Measurements from ENCODE around the gene VWA3B. TPM values are rescaled to one million over a fixed set of nuclear protein-coding genes. Genes with fewer than 3 reads are reported as not detected.
"Not testable (repeated sequence)": the region's sequence is repeated elsewhere in the genome, so short reads cannot be mapped to it uniquely, and the experiment has no call there.

VWA3B gene
- total RNA-seq, 1 donor from 2014 or later: not detected

- H3K4me3 Mint-ChIP-seq: no peak overlapping the region
- H3K4me1 Mint-ChIP-seq: no peaks in the 10 kb centered on the region
- peaks cover 7% of the 10 kb centered on the region for H3K36me3 Mint-ChIP-seq (ENCODE audit: low read depth)
- no peaks in the 10 kb centered on the region for H3K27me3 Mint-ChIP-seq (ENCODE audit: low read depth)
- no peak overlapping the region for H3K27ac Mint-ChIP-seq (ENCODE audit: unreplicated experiment)
- no peak for DNase-seq (ENCODE audit: low read depth, low spot score)
- H3K9me3 Mint-ChIP-seq: peaks cover 10% of the 10 kb centered on the region
- no peak for TF ChIP-seq CTCF (conservative IDR thresholded peaks at IDR 0.05)
Observed at GRCh38 chr2:98040331-98040939, 46.5 kb upstream of the VWA3B start.

DNA sequence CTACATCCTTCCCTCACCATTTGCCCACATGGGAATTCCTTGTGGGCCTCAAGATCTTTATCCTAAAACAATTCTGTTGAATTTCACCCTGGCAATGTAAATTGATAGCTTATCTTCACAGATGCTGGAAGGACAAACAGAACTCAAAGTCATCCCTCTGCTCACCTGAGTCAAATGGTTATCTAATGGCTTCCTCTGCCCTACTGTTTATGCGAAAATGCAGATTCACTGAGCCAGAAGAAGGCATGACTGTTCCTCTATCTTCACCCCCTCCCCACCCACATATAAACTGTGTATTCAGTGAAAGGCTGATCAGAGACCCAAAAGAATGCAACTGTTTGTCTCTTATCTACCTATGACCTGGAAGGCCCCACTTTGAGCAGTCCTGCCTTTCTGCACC lies 43.9 kb upstream of the VWA3B start:
- H3K4me1 Mint-ChIP-seq: no peaks in the 10 kb centered on the region
- no peak for TF ChIP-seq CTCF (conservative IDR thresholded peaks at IDR 0.05)
- DNase-seq (ENCODE audit: low read depth, low spot score): no peak
- no peak overlapping the region for H3K27ac Mint-ChIP-seq (ENCODE audit: unreplicated experiment)
- H3K4me3 Mint-ChIP-seq: no peak overlapping the region
- peaks cover 14% of the 10 kb centered on the region for H3K9me3 Mint-ChIP-seq
- no peaks in the 10 kb centered on the region for H3K27me3 Mint-ChIP-seq (ENCODE audit: low read depth)
- H3K36me3 Mint-ChIP-seq (ENCODE audit: low read depth): peaks cover 7% of the 10 kb centered on the region

DNA sequence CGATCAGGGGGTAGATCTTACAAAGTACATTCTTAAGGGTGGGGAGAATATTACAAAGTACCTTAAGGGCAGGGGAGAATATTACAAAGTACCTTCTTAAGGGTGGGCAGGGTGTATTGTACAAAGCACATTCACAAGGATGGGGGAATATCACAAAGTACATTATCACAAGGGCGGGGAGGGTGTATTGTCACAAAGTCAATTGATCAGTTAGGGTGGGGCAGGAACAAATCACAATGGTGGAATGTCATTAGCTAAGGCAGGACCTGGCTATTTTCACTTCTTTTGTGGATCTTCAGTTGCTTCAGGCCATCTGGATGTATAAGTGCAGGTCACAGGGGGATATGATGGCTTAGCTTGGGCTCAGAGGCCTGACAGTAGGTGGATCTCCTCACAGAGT lies 42.2 kb upstream of the VWA3B start:
- DNase-seq (ENCODE audit: low read depth, low spot score); H3K4me3 Mint-ChIP-seq; H3K36me3 Mint-ChIP-seq (ENCODE audit: low read depth); H3K27me3 Mint-ChIP-seq (ENCODE audit: low read depth); H3K4me1 Mint-ChIP-seq; H3K27ac Mint-ChIP-seq (ENCODE audit: unreplicated experiment): not testable (repeated sequence)
- peaks cover 14% of the 10 kb centered on the region for H3K9me3 Mint-ChIP-seq

- no peaks in the 10 kb centered on the region for H3K27me3 Mint-ChIP-seq (ENCODE audit: low read depth)
- no peak overlapping the region for H3K4me3 Mint-ChIP-seq
- H3K27ac Mint-ChIP-seq (ENCODE audit: unreplicated experiment): no peak overlapping the region
- peaks cover 7% of the 10 kb centered on the region for H3K9me3 Mint-ChIP-seq
- DNase-seq (ENCODE audit: low read depth, low spot score): no peak
- no peaks in the 10 kb centered on the region for H3K4me1 Mint-ChIP-seq
- H3K36me3 Mint-ChIP-seq (ENCODE audit: low read depth): peaks cover under 1% of the 10 kb centered on the region
- no peak for TF ChIP-seq CTCF (conservative IDR thresholded peaks at IDR 0.05)
Observed at GRCh38 chr2:98050070-98050469, 36.9 kb upstream of the VWA3B start.

DNA sequence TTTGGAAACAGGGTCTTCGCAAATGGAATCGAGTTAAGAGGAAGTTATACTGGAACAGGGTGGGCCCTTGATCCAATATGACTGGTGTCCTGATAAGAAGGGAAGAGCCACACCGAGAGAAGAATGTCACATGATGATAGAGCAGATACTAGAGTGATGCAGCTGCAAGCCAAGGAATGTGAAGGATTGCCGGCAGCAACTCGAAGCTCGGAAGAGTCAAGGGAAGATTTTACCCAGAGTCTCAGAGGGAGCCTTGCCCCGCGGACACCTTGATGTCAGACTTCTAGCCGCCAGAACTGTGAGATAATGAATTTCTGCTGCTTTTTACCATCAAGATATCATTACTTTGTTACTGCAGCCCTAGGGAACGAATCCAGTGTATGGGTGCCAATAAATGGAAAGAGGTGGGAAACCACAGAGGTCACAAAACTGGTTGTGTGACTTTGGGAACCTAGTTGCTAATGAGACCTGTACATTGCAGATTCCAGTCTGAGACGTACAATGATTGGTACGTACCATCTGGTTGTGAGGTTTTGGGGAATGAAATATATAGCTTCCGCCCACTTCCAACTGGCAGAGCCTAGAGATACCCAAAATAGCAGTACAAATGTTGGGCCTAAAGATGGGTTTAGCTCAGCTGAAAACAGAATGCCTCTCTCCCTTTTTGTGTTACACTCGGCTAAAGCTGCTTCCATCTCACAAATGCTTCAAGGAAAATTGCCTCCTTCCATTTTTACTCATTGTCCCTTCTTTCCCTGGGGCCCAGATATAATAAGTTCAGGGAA lies 28.6 kb upstream of the VWA3B start:
- no peak for TF ChIP-seq CTCF (conservative IDR thresholded peaks at IDR 0.05)
- peaks cover 8% of the 10 kb centered on the region for H3K9me3 Mint-ChIP-seq
- H3K4me3 Mint-ChIP-seq: no peak overlapping the region
- no peak for DNase-seq (ENCODE audit: low read depth, low spot score)
- H3K27me3 Mint-ChIP-seq (ENCODE audit: low read depth): no peaks in the 10 kb centered on the region
- peaks cover 4% of the 10 kb centered on the region for H3K4me1 Mint-ChIP-seq
- no peak overlapping the region for H3K27ac Mint-ChIP-seq (ENCODE audit: unreplicated experiment)
- no peaks in the 10 kb centered on the region for H3K36me3 Mint-ChIP-seq (ENCODE audit: low read depth)

DNA sequence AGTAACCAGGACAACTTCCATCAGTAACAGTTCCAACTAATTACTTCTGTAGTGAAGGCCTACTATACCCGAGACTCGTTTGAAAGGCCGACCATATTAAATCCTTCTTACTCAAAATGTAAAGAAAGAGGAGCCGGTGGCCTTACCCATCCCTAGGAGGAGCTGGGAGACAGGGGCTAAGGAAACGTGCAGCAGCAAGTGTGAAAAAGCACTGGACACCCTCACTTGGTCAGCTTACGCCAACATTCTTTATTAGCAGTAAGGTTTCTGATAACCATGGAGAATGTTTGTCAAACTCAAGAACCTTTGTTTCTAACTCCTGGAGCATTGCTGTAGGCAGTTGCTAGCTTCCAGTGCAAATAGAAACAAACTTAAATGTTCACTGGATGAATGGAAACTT lies 26.7 kb upstream of the VWA3B start:
- Mint-ChIP-seq H3K27me3 (ENCODE audit: low read depth) (no peaks in the 10 kb centered on the region), H3K4me1 (peaks cover 9% of the 10 kb centered on the region), H3K27ac (ENCODE audit: unreplicated experiment) (no peak overlapping the region), H3K4me3 (no peak overlapping the region), H3K36me3 (ENCODE audit: low read depth) (no peaks in the 10 kb centered on the region), H3K9me3 (peaks cover 8% of the 10 kb centered on the region)
- no peak for TF ChIP-seq CTCF (conservative IDR thresholded peaks at IDR 0.05)
- no peak for DNase-seq (ENCODE audit: low read depth, low spot score)

Data from neural crest cell (in vitro differentiated cells).